IgD-negative memory B cell (primary cell): ENCODE measurements around the gene GPC6. TPM values are rescaled to one million over a fixed set of nuclear protein-coding genes. Genes with fewer than 3 reads are reported as not detected.
A peak's percentile ranks its signal among the peaks of the same experiment; 100 is the strongest.
"Not testable (repeated sequence)": the region's sequence is repeated elsewhere in the genome, so short reads cannot be mapped to it uniquely, and the experiment has no call there.

Experiments
- H3K27ac Mint-ChIP-seq, 3 donors: one replicate each; pipeline ENCODE4 v1.8.0; 2020 to 2022; ENCODE audit warnings: mild to moderate bottlenecking in 3 of 3, mixed read lengths in 3 of 3, moderate library complexity in 1 of 3
- H3K27me3 Mint-ChIP-seq: one replicate; pipeline ENCODE4 v1.8.0; 2021; ENCODE audit warnings: mixed read lengths
- H3K36me3 Mint-ChIP-seq: one replicate; pipeline ENCODE4 v1.8.0; 2020; ENCODE audit warnings: mild to moderate bottlenecking, mixed read lengths
- H3K4me1 Mint-ChIP-seq, 3 donors: one replicate each; pipeline ENCODE4 v1.8.0; 2020 to 2022; ENCODE audit warnings: mixed read lengths in 3 of 3, mild to moderate bottlenecking in 1 of 3
- H3K4me3 Mint-ChIP-seq, 4 donors: one replicate each; pipeline ENCODE4 v1.8.0; 2020 to 2022; ENCODE audit warnings: mild to moderate bottlenecking in 4 of 4, mixed read lengths in 4 of 4, moderate library complexity in 3 of 4
- H3K9me3 Mint-ChIP-seq, 3 donors: one replicate each; pipeline ENCODE4 v1.8.0; 2020 to 2021; ENCODE audit warnings: mixed read lengths in 3 of 3, mild to moderate bottlenecking in 1 of 3
- polyA plus RNA-seq: library from polyadenylated mRNA; unstranded; fragments of 300-500 nt; fragmentation: Illumina TruSeq; gene quantifications from one replicate; pipeline ENCODE4 v1.2.3, GENCODE V29; 2021

The GPC6 gene
- polyA plus RNA-seq, 1 donor from 2014 or later = not detected

GRCh38 chr13:94332359-94333096, 1105.9 kb downstream of the GPC6 start:
- no peak overlapping the region for H3K4me3 Mint-ChIP-seq
- no peaks in the 10 kb centered on the region for H3K9me3 Mint-ChIP-seq
- no peak overlapping the region for H3K27ac Mint-ChIP-seq
- H3K27me3 Mint-ChIP-seq = peaks cover 3% of the 10 kb centered on the region
- no peaks in the 10 kb centered on the region for H3K36me3 Mint-ChIP-seq
- H3K4me1 Mint-ChIP-seq = peaks cover under 1 to 13% (median 6%) of the 10 kb centered on the region in 3 donors

- H3K36me3 Mint-ChIP-seq = no peaks in the 10 kb centered on the region
- H3K9me3 Mint-ChIP-seq = no peaks in the 10 kb centered on the region
- H3K4me3 Mint-ChIP-seq = no peak overlapping the region
- H3K4me1 Mint-ChIP-seq = peaks cover 0 to 6% (median 3%) of the 10 kb centered on the region in 3 donors
- H3K27ac Mint-ChIP-seq = no peak overlapping the region
- H3K27me3 Mint-ChIP-seq = peaks cover 3% of the 10 kb centered on the region
Observed at GRCh38 chr13:94333131-94333820, 1106.7 kb downstream of the GPC6 start.

GRCh38 chr13:94335761-94336526, 1109.3 kb downstream of the GPC6 start:
- no peak overlapping the region for H3K27ac Mint-ChIP-seq

GRCh38 chr13:94339116-94339687, 1112.6 kb downstream of the GPC6 start:
- H3K36me3 Mint-ChIP-seq = no peaks in the 10 kb centered on the region
- H3K27me3 Mint-ChIP-seq = no peaks in the 10 kb centered on the region
- H3K4me3 Mint-ChIP-seq = no peak overlapping the region
- H3K9me3 Mint-ChIP-seq = no peaks in the 10 kb centered on the region
- H3K4me1 Mint-ChIP-seq = peaks cover 0 to 4% (median under 1%) of the 10 kb centered on the region in 3 donors
- H3K27ac Mint-ChIP-seq = peak overlapping the region in 1 of 3 donors; percentile 39

More at GRCh38 chr13:94335761-94336526, 1109.3 kb downstream of the GPC6 start:
- H3K4me1 Mint-ChIP-seq = peaks cover 0 to 2% (median 0%) of the 10 kb centered on the region in 3 donors
- H3K36me3 Mint-ChIP-seq = no peaks in the 10 kb centered on the region
- no peaks in the 10 kb centered on the region for H3K9me3 Mint-ChIP-seq
- no peaks in the 10 kb centered on the region for H3K27me3 Mint-ChIP-seq
- H3K4me3 Mint-ChIP-seq = no peak overlapping the region

- Mint-ChIP-seq H3K27ac (peak overlapping the region in 1 of 3 donors; percentile 45), H3K9me3 (no peaks in the 10 kb centered on the region), H3K4me3 (no peak overlapping the region), H3K4me1 (peaks cover 0 to 4% (median 2%) of the 10 kb centered on the region in 3 donors), H3K27me3 (no peaks in the 10 kb centered on the region), H3K36me3 (no peaks in the 10 kb centered on the region)
Observed at GRCh38 chr13:94342436-94343242, 1116.0 kb downstream of the GPC6 start.

- H3K4me3 Mint-ChIP-seq = no peak overlapping the region
- peak overlapping the region in 1 of 3 donors; percentile 45 for H3K27ac Mint-ChIP-seq
- H3K27me3 Mint-ChIP-seq = no peaks in the 10 kb centered on the region
- H3K4me1 Mint-ChIP-seq = peaks cover 0 to 4% (median 2%) of the 10 kb centered on the region in 3 donors
- no peaks in the 10 kb centered on the region for H3K36me3 Mint-ChIP-seq
- H3K9me3 Mint-ChIP-seq = no peaks in the 10 kb centered on the region
Observed at GRCh38 chr13:94343243-94343585, 1116.6 kb downstream of the GPC6 start.

GRCh38 chr13:94343687-94344086, 1117.1 kb downstream of the GPC6 start:
- not testable (repeated sequence) for H3K27me3 Mint-ChIP-seq, H3K4me1 Mint-ChIP-seq, H3K27ac Mint-ChIP-seq, H3K4me3 Mint-ChIP-seq, H3K9me3 Mint-ChIP-seq, H3K36me3 Mint-ChIP-seq

GRCh38 chr13:94344126-94344818, 1117.7 kb downstream of the GPC6 start:
- H3K4me1 Mint-ChIP-seq = peaks cover 0 to 4% (median 2%) of the 10 kb centered on the region in 3 donors
- no peaks in the 10 kb centered on the region for H3K27me3 Mint-ChIP-seq
- H3K27ac Mint-ChIP-seq = no peak overlapping the region
- H3K36me3 Mint-ChIP-seq = no peaks in the 10 kb centered on the region
- no peaks in the 10 kb centered on the region for H3K9me3 Mint-ChIP-seq
- no peak overlapping the region for H3K4me3 Mint-ChIP-seq

GRCh38 chr13:94345374-94346195, 1119.0 kb downstream of the GPC6 start:
- H3K36me3 Mint-ChIP-seq = no peaks in the 10 kb centered on the region
- H3K27me3 Mint-ChIP-seq = peaks cover under 1% of the 10 kb centered on the region
- peaks cover 0 to 4% (median 2%) of the 10 kb centered on the region in 3 donors for H3K4me1 Mint-ChIP-seq
- H3K27ac Mint-ChIP-seq = no peak overlapping the region
- H3K9me3 Mint-ChIP-seq = no peaks in the 10 kb centered on the region
- H3K4me3 Mint-ChIP-seq = no peak overlapping the region

- H3K27me3 Mint-ChIP-seq = peaks cover 1% of the 10 kb centered on the region
- no peak overlapping the region for H3K4me3 Mint-ChIP-seq
- H3K27ac Mint-ChIP-seq = no peak overlapping the region
- no peaks in the 10 kb centered on the region for H3K36me3 Mint-ChIP-seq
- H3K4me1 Mint-ChIP-seq = peaks cover 2 to 6% (median 4%) of the 10 kb centered on the region in 3 donors
- no peaks in the 10 kb centered on the region for H3K9me3 Mint-ChIP-seq
Observed at GRCh38 chr13:94346261-94347019, 1119.8 kb downstream of the GPC6 start.

- Mint-ChIP-seq H3K36me3 (no peaks in the 10 kb centered on the region), H3K4me3 (no peak overlapping the region), H3K27me3 (peaks cover 1% of the 10 kb centered on the region), H3K4me1 (peaks cover 4 to 5% (median 5%) of the 10 kb centered on the region in 3 donors), H3K27ac (no peak overlapping the region), H3K9me3 (no peaks in the 10 kb centered on the region)
Observed at GRCh38 chr13:94351292-94351990, 1124.8 kb downstream of the GPC6 start.

GRCh38 chr13:94352057-94352456, 1125.5 kb downstream of the GPC6 start:
- H3K9me3 Mint-ChIP-seq = no peaks in the 10 kb centered on the region
- peaks cover 4 to 5% (median 5%) of the 10 kb centered on the region in 3 donors for H3K4me1 Mint-ChIP-seq
- H3K4me3 Mint-ChIP-seq = no peak overlapping the region
- H3K27ac Mint-ChIP-seq = no peak overlapping the region
- peaks cover 1% of the 10 kb centered on the region for H3K27me3 Mint-ChIP-seq
- no peaks in the 10 kb centered on the region for H3K36me3 Mint-ChIP-seq
